ENCODE data around the gene NR2C1. TPM values are rescaled to one million over a fixed set of nuclear protein-coding genes. Genes with fewer than 3 reads are reported as not detected.
"Not testable (repeated sequence)": the region's sequence is repeated elsewhere in the genome, so short reads cannot be mapped to it uniquely, and the experiment has no call there.

NR2C1 gene
- total and polyA plus RNA-seq, 4 donors = 9.5 to 59.5 (median 34.1) TPM

DNA sequence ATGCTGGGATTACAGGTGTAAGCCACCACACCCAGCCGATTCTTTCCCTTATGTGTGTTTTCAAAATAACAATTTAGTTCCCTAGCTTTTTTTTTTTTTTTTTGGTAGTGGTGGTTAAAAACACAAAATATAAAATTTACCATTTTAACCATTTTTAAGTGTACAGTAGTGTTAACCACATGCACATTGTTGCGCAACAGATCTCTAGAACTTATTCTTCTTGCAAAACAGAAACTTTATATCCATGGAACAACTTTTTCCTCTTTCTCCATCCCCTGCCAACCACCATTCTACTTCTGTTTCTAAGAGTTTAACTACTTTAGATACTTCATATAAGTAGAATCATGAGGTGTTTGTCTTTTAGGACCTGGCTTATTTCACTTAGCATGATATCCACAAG lies 68.8 kb downstream of the NR2C1 start:
- H3K4me1 ChIP-seq (ENCODE audit: control insufficient read depth in 1 of 2, insufficient read depth in 2 of 2, low read length in 2 of 2) = no peaks in the 10 kb centered on the region
- intact Hi-C loops (cut with DNase I) = no loop called here
- 93 to 96% methylated on average over 2 of the region's 2 CpGs for WGBS, 2 donors
- ATAC-seq (ENCODE audit: low FRiP score) (no peak), DNase-seq (no peak)
- H3K27ac ChIP-seq (ENCODE audit: low read depth in 1 of 2, low read length in 2 of 2) = no peak overlapping the region
- H3K9me3 ChIP-seq (ENCODE audit: control insufficient read depth, low read length) = no peaks in the 10 kb centered on the region
- H3K36me3 ChIP-seq (ENCODE audit: control insufficient read depth in 1 of 2, insufficient read depth in 2 of 2, low read length in 1 of 2) = no peaks in the 10 kb centered on the region
- H3K4me3 ChIP-seq (ENCODE audit: low read length in 2 of 2) = no peak overlapping the region
- H3K27me3 ChIP-seq (ENCODE audit: control insufficient read depth in 1 of 2, insufficient read depth in 2 of 2, low read length in 1 of 2) = no peaks in the 10 kb centered on the region

DNA sequence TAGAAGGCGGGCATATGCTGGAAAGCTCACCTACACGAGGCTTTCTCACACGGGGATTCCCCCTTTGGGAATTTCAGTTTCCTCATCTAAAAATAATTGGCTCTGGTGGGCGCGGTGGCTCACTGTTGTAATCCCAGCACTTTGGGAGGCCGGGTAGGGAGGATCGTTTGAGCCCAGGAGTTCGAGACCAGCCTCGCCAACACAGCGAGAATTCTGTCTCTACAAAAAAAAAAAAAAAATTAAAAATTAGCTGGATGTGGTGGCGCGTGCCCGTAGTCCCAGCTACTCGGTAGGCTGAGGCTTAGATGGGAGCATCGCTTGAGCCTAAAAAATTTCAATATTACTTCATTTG lies 69.5 kb downstream of the NR2C1 start:
- Histone ChIP-seq H3K36me3 (ENCODE audit: control insufficient read depth in 1 of 2, insufficient read depth in 2 of 2, low read length in 1 of 2) (no peaks in the 10 kb centered on the region), H3K27me3 (ENCODE audit: control insufficient read depth in 1 of 2, insufficient read depth in 2 of 2, low read length in 1 of 2) (no peaks in the 10 kb centered on the region), H3K27ac (ENCODE audit: low read depth in 1 of 2, low read length in 2 of 2) (no peak overlapping the region), H3K4me1 (ENCODE audit: control insufficient read depth in 1 of 2, insufficient read depth in 2 of 2, low read length in 2 of 2) (no peaks in the 10 kb centered on the region), H3K4me3 (ENCODE audit: low read length in 2 of 2) (no peak overlapping the region), H3K9me3 (ENCODE audit: control insufficient read depth, low read length) (no peaks in the 10 kb centered on the region)
- 67 to 69% methylated on average over 15 of the region's 15 CpGs for whole genome bisulfite sequencing, 2 donors
- intact Hi-C loops (cut with DNase I) = no loop called here
- DNase-seq (no peak), ATAC-seq (ENCODE audit: low FRiP score) (peak; percentile 4)

DNA sequence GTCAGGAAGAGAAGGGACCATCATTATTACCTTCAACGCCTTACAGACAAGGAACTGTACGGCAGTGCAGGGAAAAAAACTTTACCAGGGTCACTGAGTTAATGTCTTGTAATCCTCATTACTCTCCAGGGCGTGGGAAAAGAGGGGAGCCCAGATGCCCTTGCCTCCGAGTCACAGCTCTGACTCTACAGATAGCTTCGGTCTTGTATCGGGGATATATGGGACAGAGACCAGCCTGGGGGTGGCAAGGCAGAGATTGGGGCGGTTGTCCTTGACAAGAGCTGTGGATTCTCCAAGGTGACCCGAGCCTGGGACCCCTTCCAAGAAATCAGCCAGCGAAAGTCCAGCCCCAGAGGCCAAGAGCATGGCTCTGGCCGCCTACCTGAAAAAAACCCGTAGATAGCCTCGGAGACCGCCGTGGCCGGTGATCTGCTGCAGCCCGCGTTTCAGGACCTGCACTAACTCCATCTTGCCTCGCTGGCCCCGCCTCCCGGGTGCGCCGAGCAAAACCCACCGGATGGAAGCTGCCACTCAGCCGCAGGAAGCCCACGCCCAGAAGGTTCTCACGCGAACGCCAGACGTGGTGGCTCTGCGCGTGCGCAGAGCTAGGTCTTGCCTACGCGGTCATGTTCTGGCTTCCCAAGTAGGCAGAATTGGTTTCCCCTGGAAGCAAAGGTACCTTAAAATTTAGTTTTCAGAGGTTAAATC lies 70.1 kb downstream of the NR2C1 start, which contains the start of gene NDUFA12:
NDUFA12 (minus strand) TSS at position 485 of the 708 bp plus-strand sequence; CDS start at position 468, 17 bp downstream.
- WGBS, 2 donors = 0% methylated on average over 34 of the region's 34 CpGs
- no peak within 1 kb of the TSS for H3K27ac ChIP-seq (ENCODE audit: low read depth in 1 of 2, low read length in 2 of 2)
- peak; percentile 99 for ATAC-seq (ENCODE audit: low FRiP score)
- DNase-seq = peak; percentile 97 to 98
- no peaks in the 10 kb centered on the region for H3K27me3 ChIP-seq (ENCODE audit: control insufficient read depth in 1 of 2, insufficient read depth in 2 of 2, low read length in 1 of 2)
- H3K36me3 ChIP-seq (ENCODE audit: control insufficient read depth in 1 of 2, insufficient read depth in 2 of 2, low read length in 1 of 2) = no peaks in the 10 kb centered on the region
- no peaks in the 10 kb centered on the region for H3K9me3 ChIP-seq (ENCODE audit: control insufficient read depth, low read length)
- H3K4me1 ChIP-seq (ENCODE audit: control insufficient read depth in 1 of 2, insufficient read depth in 2 of 2, low read length in 2 of 2) = no peaks in the 10 kb centered on the region
- peak within 1 kb of the TSS; percentile 70 to 82 for H3K4me3 ChIP-seq (ENCODE audit: low read length in 2 of 2)
- intact Hi-C loops (cut with DNase I) = no loop called here

DNA sequence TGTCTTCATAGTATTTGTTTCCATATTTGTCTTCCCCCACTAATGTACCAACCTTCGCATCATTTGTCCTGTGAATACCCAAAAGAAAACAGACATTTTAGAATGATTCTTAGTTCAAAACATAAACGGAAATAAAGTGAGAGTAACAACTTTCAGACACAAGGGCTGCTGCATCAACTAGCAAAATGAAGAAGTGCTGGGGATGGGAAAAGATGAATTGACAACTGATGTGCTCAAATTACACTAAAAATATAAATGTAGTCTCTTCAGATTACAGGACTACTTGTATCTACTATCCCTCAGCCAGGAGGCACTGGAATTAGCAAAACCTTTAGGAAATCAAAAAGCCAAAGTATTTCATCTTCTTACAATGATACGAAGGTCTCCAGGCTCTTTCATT lies 70.7 kb downstream of the NR2C1 start:
- no peak overlapping the region for H3K27ac ChIP-seq (ENCODE audit: low read depth in 1 of 2, low read length in 2 of 2)
- H3K27me3 ChIP-seq (ENCODE audit: control insufficient read depth in 1 of 2, insufficient read depth in 2 of 2, low read length in 1 of 2) = no peaks in the 10 kb centered on the region
- DNase-seq = no peak
- H3K4me1 ChIP-seq (ENCODE audit: control insufficient read depth in 1 of 2, insufficient read depth in 2 of 2, low read length in 2 of 2) = no peaks in the 10 kb centered on the region
- ATAC-seq (ENCODE audit: low FRiP score) = no peak
- no peaks in the 10 kb centered on the region for H3K9me3 ChIP-seq (ENCODE audit: control insufficient read depth, low read length)
- peak overlapping the region; percentile 70 to 82 for H3K4me3 ChIP-seq (ENCODE audit: low read length in 2 of 2)
- WGBS, 2 donors = 19 to 30% methylated on average over 3 of the region's 3 CpGs
- no peaks in the 10 kb centered on the region for H3K36me3 ChIP-seq (ENCODE audit: control insufficient read depth in 1 of 2, insufficient read depth in 2 of 2, low read length in 1 of 2)
- intact Hi-C loops (cut with DNase I) = no loop called here

DNA sequence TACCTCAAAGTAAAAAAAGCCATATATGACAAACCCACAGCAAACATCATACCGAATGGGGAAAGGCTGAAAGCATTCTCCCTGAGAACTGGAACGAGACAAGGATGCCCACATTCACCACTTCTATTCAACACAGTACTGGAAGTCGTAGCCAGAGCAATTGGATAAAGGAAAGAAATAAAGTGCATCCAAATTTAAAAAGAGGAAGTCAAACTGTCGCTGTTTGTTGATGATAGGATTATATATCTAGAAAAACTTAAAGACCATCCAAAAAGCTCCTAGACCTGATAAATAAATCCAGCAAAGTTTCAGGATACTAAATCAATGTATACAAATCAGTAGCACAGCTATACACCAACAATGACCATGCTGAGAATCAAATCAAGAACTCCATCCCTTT lies 75.1 kb downstream of the NR2C1 start:
- intact Hi-C loops (cut with DNase I) = no loop called here
- Histone ChIP-seq H3K36me3 (ENCODE audit: control insufficient read depth in 1 of 2, insufficient read depth in 2 of 2, low read length in 1 of 2) (peaks cover 0 to 2% of the 10 kb centered on the region in 2 donors), H3K4me1 (ENCODE audit: control insufficient read depth in 1 of 2, insufficient read depth in 2 of 2, low read length in 2 of 2) (no peaks in the 10 kb centered on the region), H3K9me3 (ENCODE audit: control insufficient read depth, low read length) (no peaks in the 10 kb centered on the region), H3K27ac (ENCODE audit: low read depth in 1 of 2, low read length in 2 of 2) (no peak overlapping the region), H3K4me3 (ENCODE audit: low read length in 2 of 2) (no peak overlapping the region), H3K27me3 (ENCODE audit: control insufficient read depth in 1 of 2, insufficient read depth in 2 of 2, low read length in 1 of 2) (no peaks in the 10 kb centered on the region)
- WGBS, 2 donors = 71 to 76% methylated on average over 4 of the region's 4 CpGs
- ATAC-seq (ENCODE audit: low FRiP score) (no peak), DNase-seq (no peak)

DNA sequence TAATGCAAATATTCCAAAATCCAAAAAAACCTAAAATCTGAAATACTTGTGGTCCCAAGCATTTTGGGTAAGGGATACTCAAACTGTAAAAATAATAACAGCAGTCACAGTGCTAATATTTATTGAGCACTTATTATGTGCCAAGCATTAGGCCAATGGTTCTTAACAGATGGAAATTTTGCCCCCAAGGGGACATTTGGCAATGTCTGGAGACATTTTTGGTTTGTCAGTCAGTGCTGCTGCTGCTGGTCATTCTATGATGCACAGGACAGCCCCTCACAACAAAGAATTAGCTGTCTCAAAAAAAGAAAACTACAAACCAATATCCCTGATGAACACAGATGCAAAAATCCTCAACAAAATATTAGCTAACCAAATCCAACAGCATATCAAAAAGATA lies 75.7 kb downstream of the NR2C1 start:
- Histone ChIP-seq H3K27ac (ENCODE audit: low read depth in 1 of 2, low read length in 2 of 2) (no peak overlapping the region), H3K36me3 (ENCODE audit: control insufficient read depth in 1 of 2, insufficient read depth in 2 of 2, low read length in 1 of 2) (peaks cover 0 to 2% of the 10 kb centered on the region in 2 donors), H3K4me1 (ENCODE audit: control insufficient read depth in 1 of 2, insufficient read depth in 2 of 2, low read length in 2 of 2) (no peaks in the 10 kb centered on the region), H3K4me3 (ENCODE audit: low read length in 2 of 2) (no peak overlapping the region), H3K9me3 (ENCODE audit: control insufficient read depth, low read length) (no peaks in the 10 kb centered on the region), H3K27me3 (ENCODE audit: control insufficient read depth in 1 of 2, insufficient read depth in 2 of 2, low read length in 1 of 2) (no peaks in the 10 kb centered on the region)
- ATAC-seq (ENCODE audit: low FRiP score) (no peak), DNase-seq (no peak)
- intact Hi-C loops (cut with DNase I) = no loop called here

DNA sequence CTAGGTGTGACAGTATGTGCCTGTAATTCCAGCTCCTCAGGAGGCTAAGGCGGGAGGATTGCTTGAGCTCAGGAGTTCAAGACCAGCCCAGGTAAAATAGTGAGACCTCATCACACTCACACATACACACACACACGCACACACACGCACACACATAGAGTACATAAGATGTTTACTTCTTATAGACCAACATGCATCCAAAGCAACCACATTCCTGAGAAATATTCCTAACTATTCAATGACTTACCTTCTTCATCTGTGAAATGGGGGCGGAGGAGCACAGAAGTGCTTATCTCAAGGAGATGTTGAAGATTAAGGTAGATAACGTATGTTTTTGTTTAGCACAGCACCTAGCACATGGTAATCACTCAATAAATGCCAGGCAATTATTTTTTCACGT lies 76.4 kb downstream of the NR2C1 start:
- no peak for ATAC-seq (ENCODE audit: low FRiP score)
- Histone ChIP-seq H3K27ac (ENCODE audit: low read depth in 1 of 2, low read length in 2 of 2) (no peak overlapping the region), H3K9me3 (ENCODE audit: control insufficient read depth, low read length) (no peaks in the 10 kb centered on the region), H3K36me3 (ENCODE audit: control insufficient read depth in 1 of 2, insufficient read depth in 2 of 2, low read length in 1 of 2) (peaks cover 0 to 4% of the 10 kb centered on the region in 2 donors), H3K27me3 (ENCODE audit: control insufficient read depth in 1 of 2, insufficient read depth in 2 of 2, low read length in 1 of 2) (no peaks in the 10 kb centered on the region), H3K4me3 (ENCODE audit: low read length in 2 of 2) (no peak overlapping the region), H3K4me1 (ENCODE audit: control insufficient read depth in 1 of 2, insufficient read depth in 2 of 2, low read length in 2 of 2) (no peaks in the 10 kb centered on the region)
- DNase-seq = no peak
- intact Hi-C loops (cut with DNase I) = no loop called here
- WGBS, 2 donors = 95% methylated on average over 6 of the region's 6 CpGs

DNA sequence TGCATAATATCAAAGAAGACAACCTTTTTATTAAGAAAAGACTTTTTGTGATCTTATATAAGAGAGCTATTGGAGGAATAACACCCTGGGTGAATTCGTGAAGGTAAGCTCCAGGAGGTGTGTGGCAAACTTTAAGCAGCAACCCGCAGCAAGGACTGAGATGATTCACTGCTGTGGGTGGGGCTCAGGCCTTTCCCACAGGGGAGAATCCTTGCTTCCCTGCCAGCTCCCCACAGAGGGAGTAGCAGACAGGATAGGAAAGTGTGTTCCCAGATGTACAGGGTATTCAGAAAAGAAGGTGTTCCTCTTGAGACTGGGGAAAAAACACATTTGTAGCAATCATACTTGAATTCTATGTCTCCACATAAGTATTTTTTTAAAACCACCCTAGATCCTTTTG lies 79.1 kb downstream of the NR2C1 start:
- intact Hi-C loops (cut with DNase I) = no loop called here
- peaks cover 0 to 4% of the 10 kb centered on the region in 2 donors for H3K36me3 ChIP-seq (ENCODE audit: control insufficient read depth in 1 of 2, insufficient read depth in 2 of 2, low read length in 1 of 2)
- H3K27me3 ChIP-seq (ENCODE audit: control insufficient read depth in 1 of 2, insufficient read depth in 2 of 2, low read length in 1 of 2) = no peaks in the 10 kb centered on the region
- 81 to 90% methylated on average over 2 of the region's 2 CpGs for WGBS, 2 donors
- H3K27ac ChIP-seq (ENCODE audit: low read depth in 1 of 2, low read length in 2 of 2) = no peak overlapping the region
- no peak for ATAC-seq (ENCODE audit: low FRiP score)
- no peak overlapping the region for H3K4me3 ChIP-seq (ENCODE audit: low read length in 2 of 2)
- DNase-seq = no peak
- no peaks in the 10 kb centered on the region for H3K9me3 ChIP-seq (ENCODE audit: control insufficient read depth, low read length)
- no peaks in the 10 kb centered on the region for H3K4me1 ChIP-seq (ENCODE audit: control insufficient read depth in 1 of 2, insufficient read depth in 2 of 2, low read length in 2 of 2)

DNA sequence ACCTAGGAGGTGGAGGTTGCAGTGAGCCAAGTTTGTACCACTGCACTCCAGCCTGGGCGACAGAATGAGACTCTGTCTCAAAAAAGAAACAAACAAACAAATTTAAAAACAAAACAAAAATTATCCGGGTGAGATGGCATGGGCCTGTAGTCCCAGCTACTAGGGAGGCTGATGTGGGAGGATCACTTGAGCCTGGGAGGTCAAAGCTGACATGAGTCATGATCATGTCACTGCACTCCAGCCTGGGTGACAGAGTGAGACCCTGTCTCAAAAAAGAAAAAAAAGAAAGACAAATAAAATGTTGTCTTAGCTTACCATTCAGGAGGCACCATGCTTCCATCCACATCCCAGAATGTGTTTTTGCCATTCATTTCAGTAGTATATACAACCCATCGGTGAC lies 79.6 kb downstream of the NR2C1 start:
- H3K36me3 ChIP-seq (ENCODE audit: control insufficient read depth in 1 of 2, insufficient read depth in 2 of 2, low read length in 1 of 2); H3K27ac ChIP-seq (ENCODE audit: low read depth in 1 of 2, low read length in 2 of 2); DNase-seq; intact Hi-C loops (cut with DNase I); H3K4me3 ChIP-seq (ENCODE audit: low read length in 2 of 2); H3K9me3 ChIP-seq (ENCODE audit: control insufficient read depth, low read length); ATAC-seq (ENCODE audit: low FRiP score); H3K4me1 ChIP-seq (ENCODE audit: control insufficient read depth in 1 of 2, insufficient read depth in 2 of 2, low read length in 2 of 2); H3K27me3 ChIP-seq (ENCODE audit: control insufficient read depth in 1 of 2, insufficient read depth in 2 of 2, low read length in 1 of 2): not testable (repeated sequence)
- WGBS, 2 donors = 80 to 97% methylated on average over 3 of the region's 3 CpGs

Measured in aorta (tissue), 5 donors.